ENCODE results near the gene RIT2.

The RIT2 gene

GRCh38 chr18:42765302-42765701 is 350.2 kb downstream of the RIT2 start:
- TF ChIP-seq TCF12 (IDR thresholded peaks at IDR 0.05; ENCODE audit: low read depth) = no peak
- no peak for TF ChIP-seq MAX (IDR thresholded peaks at IDR 0.05)
- no peak for TF ChIP-seq USF1 (IDR thresholded peaks at IDR 0.05)
- no peak for TF ChIP-seq ZBTB7A (IDR thresholded peaks at IDR 0.05; ENCODE audit: low read depth)

GRCh38 chr18:42760290-42760689 is 355.2 kb downstream of the RIT2 start:
- TF ChIP-seq EGR1 (IDR thresholded peaks at IDR 0.05) (no peak), ZBTB7A (IDR thresholded peaks at IDR 0.05; ENCODE audit: low read depth) (no peak), CREB1 (IDR thresholded peaks at IDR 0.05; ENCODE audit: low read depth) (no peak), YY1 (IDR thresholded peaks at IDR 0.05; ENCODE audit: low read depth) (no peak), USF1 (IDR thresholded peaks at IDR 0.05) (no peak), TAF1 (IDR thresholded peaks at IDR 0.05; ENCODE audit: low read depth) (no peak), RAD21 (IDR thresholded peaks at IDR 0.05; ENCODE audit: low read depth) (no peak), EP300 (IDR thresholded peaks at IDR 0.05; ENCODE audit: borderline replicate concordance) (no peak), FOXM1 (IDR thresholded peaks at IDR 0.05; ENCODE audit: borderline replicate concordance, low read depth) (no peak), TEAD4 (IDR thresholded peaks at IDR 0.05) (no peak), TCF12 (IDR thresholded peaks at IDR 0.05; ENCODE audit: low read depth) (no peak), CEBPB (IDR thresholded peaks at IDR 0.05) (no peak), MAX (IDR thresholded peaks at IDR 0.05) (no peak), REST (IDR thresholded peaks at IDR 0.05; ENCODE audit: low read depth) (no peak), NFIC (IDR thresholded peaks at IDR 0.05) (no peak)

GRCh38 chr18:42758852-42759251 is 356.6 kb downstream of the RIT2 start:
- TF ChIP-seq CREB1 (IDR thresholded peaks at IDR 0.05; ENCODE audit: low read depth) (no peak), EGR1 (IDR thresholded peaks at IDR 0.05) (no peak), NFIC (IDR thresholded peaks at IDR 0.05) (no peak), TAF1 (IDR thresholded peaks at IDR 0.05; ENCODE audit: low read depth) (no peak), ZBTB7A (IDR thresholded peaks at IDR 0.05; ENCODE audit: low read depth) (no peak), CEBPB (IDR thresholded peaks at IDR 0.05) (no peak), TCF12 (IDR thresholded peaks at IDR 0.05; ENCODE audit: low read depth) (no peak), RAD21 (IDR thresholded peaks at IDR 0.05; ENCODE audit: low read depth) (no peak), YY1 (IDR thresholded peaks at IDR 0.05; ENCODE audit: low read depth) (no peak), REST (IDR thresholded peaks at IDR 0.05; ENCODE audit: low read depth) (no peak), USF1 (IDR thresholded peaks at IDR 0.05) (no peak)

GRCh38 chr18:42756214-42756613 is 359.3 kb downstream of the RIT2 start:
- TF ChIP-seq EP300 (IDR thresholded peaks at IDR 0.05; ENCODE audit: borderline replicate concordance) (no peak), CREB1 (IDR thresholded peaks at IDR 0.05; ENCODE audit: low read depth) (no peak), EGR1 (IDR thresholded peaks at IDR 0.05) (no peak), CEBPB (IDR thresholded peaks at IDR 0.05) (no peak)

- TF ChIP-seq TEAD4 (IDR thresholded peaks at IDR 0.05) (no peak), TAF1 (IDR thresholded peaks at IDR 0.05; ENCODE audit: low read depth) (no peak), TCF12 (IDR thresholded peaks at IDR 0.05; ENCODE audit: low read depth) (no peak), USF1 (IDR thresholded peaks at IDR 0.05) (no peak), NFIC (IDR thresholded peaks at IDR 0.05) (no peak), EP300 (IDR thresholded peaks at IDR 0.05; ENCODE audit: borderline replicate concordance) (no peak), REST (IDR thresholded peaks at IDR 0.05; ENCODE audit: low read depth) (no peak), ZBTB7A (IDR thresholded peaks at IDR 0.05; ENCODE audit: low read depth) (no peak), EGR1 (IDR thresholded peaks at IDR 0.05) (no peak), CEBPB (IDR thresholded peaks at IDR 0.05) (no peak), FOXM1 (IDR thresholded peaks at IDR 0.05; ENCODE audit: borderline replicate concordance, low read depth) (no peak), CREB1 (IDR thresholded peaks at IDR 0.05; ENCODE audit: low read depth) (no peak)
Observed at GRCh38 chr18:42752916-42753315, 362.6 kb downstream of the RIT2 start.
